ENCODE results near the gene SMARCC2. TPM values are rescaled to one million over a fixed set of nuclear protein-coding genes. Genes with fewer than 3 reads are reported as not detected.
A peak's percentile ranks its signal among the peaks of the same experiment; 100 is the strongest.

SMARCC2 gene
- total and polyA plus RNA-seq, 9 donors = 57.9 to 172 (median 117) TPM

DNA sequence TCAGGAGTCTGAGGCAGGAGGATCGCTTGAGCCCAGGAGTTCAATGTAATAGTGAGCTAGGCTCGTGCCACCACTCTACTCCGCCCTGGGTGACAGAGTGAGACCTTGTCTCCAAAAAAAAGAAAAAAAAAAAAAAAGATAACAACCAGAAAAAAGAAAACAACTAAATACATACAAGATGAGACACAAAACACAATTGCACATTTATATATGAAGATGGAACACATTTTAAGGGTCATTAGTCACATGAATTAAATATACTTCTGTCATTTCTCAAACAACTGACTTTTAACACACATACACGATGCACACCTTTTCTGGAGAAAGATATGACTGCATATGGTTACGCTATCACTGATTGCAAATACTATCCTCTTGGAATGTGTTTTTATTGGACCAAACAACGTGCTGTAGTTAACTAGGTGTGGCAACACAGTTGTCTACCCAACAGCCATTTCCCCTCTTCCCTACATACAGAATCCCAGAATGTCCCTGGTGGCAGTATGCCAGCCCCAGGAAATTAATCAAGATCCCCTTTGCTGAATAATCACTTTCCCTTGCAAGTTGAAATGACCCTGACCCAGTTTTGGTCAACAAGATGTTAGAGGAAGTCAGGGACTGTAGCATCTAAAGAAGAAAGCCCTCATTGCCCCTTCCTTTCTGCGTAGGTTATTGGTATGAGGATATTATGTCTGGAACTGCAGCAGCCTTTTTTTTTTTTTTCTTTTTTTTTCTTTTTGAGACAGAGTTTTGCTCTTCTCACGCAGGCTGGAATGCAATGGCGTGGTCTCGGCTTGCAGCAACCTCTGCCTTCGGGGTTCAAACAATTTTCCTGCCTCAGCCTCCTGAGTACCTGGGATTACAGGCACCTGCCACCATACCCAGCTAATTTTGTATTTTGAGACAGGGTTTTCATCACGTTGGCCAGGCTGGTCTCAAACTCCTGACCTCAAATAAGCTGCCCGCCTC lies 42.5 kb downstream of the SMARCC2 start:
- intact Hi-C loops (cut with DNase I) = no loop called here
- Histone ChIP-seq H3K4me1 (ENCODE audit: insufficient read depth) (peaks cover 6% of the 10 kb centered on the region), H3K9me3 (no peaks in the 10 kb centered on the region), H3K4me3 (no peak overlapping the region), H3K27ac (peak overlapping the region; percentile 10 to 35), H3K27me3 (no peaks in the 10 kb centered on the region), H3K36me3 (no peaks in the 10 kb centered on the region)
- TF ChIP-seq EP300 (IDR thresholded peaks at IDR 0.05) (no peak), POLR2A (IDR thresholded peaks at IDR 0.05) (no peak)
- TF ChIP-seq, protein P1, sequence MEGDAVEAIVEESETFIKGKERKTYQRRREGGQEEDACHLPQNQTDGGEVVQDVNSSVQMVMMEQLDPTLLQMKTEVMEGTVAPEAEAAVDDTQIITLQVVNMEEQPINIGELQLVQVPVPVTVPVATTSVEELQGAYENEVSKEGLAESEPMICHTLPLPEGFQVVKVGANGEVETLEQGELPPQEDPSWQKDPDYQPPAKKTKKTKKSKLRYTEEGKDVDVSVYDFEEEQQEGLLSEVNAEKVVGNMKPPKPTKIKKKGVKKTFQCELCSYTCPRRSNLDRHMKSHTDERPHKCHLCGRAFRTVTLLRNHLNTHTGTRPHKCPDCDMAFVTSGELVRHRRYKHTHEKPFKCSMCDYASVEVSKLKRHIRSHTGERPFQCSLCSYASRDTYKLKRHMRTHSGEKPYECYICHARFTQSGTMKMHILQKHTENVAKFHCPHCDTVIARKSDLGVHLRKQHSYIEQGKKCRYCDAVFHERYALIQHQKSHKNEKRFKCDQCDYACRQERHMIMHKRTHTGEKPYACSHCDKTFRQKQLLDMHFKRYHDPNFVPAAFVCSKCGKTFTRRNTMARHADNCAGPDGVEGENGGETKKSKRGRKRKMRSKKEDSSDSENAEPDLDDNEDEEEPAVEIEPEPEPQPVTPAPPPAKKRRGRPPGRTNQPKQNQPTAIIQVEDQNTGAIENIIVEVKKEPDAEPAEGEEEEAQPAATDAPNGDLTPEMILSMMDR (IDR thresholded peaks at IDR 0.05) = no peak
- peak; percentile 54 to 70 (median 64) for DNase-seq
- 27 to 37% (median 27%) methylated on average over 13 of the region's 13 CpGs for WGBS, 3 donors

DNA sequence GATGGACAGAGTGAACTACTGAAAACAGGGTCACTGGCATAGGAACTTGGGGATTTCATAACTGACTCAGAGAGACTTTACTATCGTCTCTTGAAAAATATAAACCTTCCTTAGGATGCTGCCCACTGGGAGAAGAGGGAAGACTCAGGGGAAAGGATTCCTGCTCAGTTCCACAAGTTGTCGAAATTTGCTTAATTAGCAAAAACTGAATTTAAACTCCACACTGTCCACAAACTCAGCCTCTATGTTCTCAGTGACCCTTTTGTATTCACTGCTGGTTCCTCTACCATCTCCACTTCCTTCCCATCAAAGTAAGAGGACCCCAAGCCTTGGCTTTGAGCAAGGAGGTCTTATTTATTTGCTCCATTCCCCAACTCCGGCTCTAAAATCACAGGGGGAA lies 44.1 kb downstream of the SMARCC2 start:
- Histone ChIP-seq H3K9me3 (no peaks in the 10 kb centered on the region), H3K36me3 (no peaks in the 10 kb centered on the region), H3K27me3 (no peaks in the 10 kb centered on the region), H3K4me1 (ENCODE audit: insufficient read depth) (peaks cover 4% of the 10 kb centered on the region), H3K27ac (no peak overlapping the region), H3K4me3 (no peak overlapping the region)
- TF ChIP-seq POLR2A (IDR thresholded peaks at IDR 0.05) = no peak
- TF ChIP-seq, protein P1 (IDR thresholded peaks at IDR 0.05) = no peak
- TF ChIP-seq EP300 (IDR thresholded peaks at IDR 0.05) = no peak
- DNase-seq = no peak
- 69 to 82% (median 79%) methylated on average over 3 of the region's 3 CpGs for WGBS, 3 donors
- intact Hi-C loops (cut with DNase I) = no loop called here

DNA sequence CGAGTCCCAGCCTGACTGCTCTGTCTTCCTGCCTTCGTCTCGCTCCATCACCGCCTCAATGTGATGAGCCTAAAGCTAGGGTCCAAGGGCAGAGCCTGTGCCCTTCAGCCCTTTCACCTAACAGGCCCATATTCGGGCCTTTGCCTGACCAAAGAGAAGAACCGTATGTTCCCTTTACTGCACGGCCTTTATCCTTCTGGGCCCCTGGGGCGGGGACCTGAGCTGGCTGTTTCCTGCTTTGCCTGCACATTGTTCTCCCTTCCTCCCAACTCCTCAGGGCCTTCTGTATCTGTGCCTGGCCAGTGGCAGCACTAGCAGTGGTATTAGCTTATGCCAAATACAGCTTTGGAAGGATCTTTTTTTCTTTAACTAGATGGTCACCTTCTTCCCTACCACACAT lies 45.4 kb downstream of the SMARCC2 start:
- H3K36me3 ChIP-seq = no peaks in the 10 kb centered on the region
- DNase-seq = no peak

DNA sequence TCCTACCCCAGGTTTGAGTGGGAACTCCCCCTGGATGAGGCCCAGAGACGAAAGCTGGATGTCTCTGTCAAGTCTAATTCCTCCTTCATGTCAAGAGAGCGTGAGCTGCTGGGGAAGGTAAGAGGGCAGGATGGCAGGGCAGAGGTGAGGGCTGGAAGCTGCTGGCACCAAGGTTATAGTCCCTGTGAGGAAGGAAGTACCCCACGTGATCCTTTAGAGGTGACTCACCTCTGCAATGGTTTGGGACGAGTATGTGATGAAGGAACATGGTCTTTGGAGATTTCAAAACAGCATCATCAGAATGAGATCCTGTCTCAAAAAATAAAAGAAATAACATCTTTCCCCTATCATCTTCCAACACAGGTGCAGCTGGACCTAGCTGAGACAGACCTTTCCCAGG lies 46.1 kb downstream of the SMARCC2 start:
- H3K27me3 ChIP-seq = no peaks in the 10 kb centered on the region
- 72 to 79% (median 76%) methylated on average over 4 of the region's 4 CpGs for WGBS, 3 donors
- H3K9me3 ChIP-seq = no peaks in the 10 kb centered on the region
- intact Hi-C loops (cut with DNase I) = no loop called here
- TF ChIP-seq, protein P1 (IDR thresholded peaks at IDR 0.05) = no peak
- TF ChIP-seq POLR2A (IDR thresholded peaks at IDR 0.05) = no peak
- no peak for TF ChIP-seq EP300 (IDR thresholded peaks at IDR 0.05)
- H3K27ac ChIP-seq = no peak overlapping the region
- H3K4me3 ChIP-seq = no peak overlapping the region
- H3K36me3 ChIP-seq = no peaks in the 10 kb centered on the region
- peaks cover 4% of the 10 kb centered on the region for H3K4me1 ChIP-seq (ENCODE audit: insufficient read depth)
- no peak for DNase-seq

More for the DNA sequence above, 45.4 kb downstream of the SMARCC2 start:
- TF ChIP-seq, protein P1 (IDR thresholded peaks at IDR 0.05) = no peak
- no peak for TF ChIP-seq POLR2A (IDR thresholded peaks at IDR 0.05)
- TF ChIP-seq EP300 (IDR thresholded peaks at IDR 0.05) = no peak
- intact Hi-C loops (cut with DNase I) = no loop called here
- Histone ChIP-seq H3K4me1 (ENCODE audit: insufficient read depth) (peaks cover 4% of the 10 kb centered on the region), H3K9me3 (no peaks in the 10 kb centered on the region), H3K27me3 (no peaks in the 10 kb centered on the region), H3K27ac (no peak overlapping the region), H3K4me3 (no peak overlapping the region)
- 83 to 86% (median 84%) methylated on average over 8 of the region's 8 CpGs for WGBS, 3 donors

Measured in ovary (tissue), 9 donors.